ENCODE measurements around the gene SRPX. TPM values are rescaled to one million over a fixed set of nuclear protein-coding genes. Genes with fewer than 3 reads are reported as not detected.

Gene SRPX
- polyA plus RNA-seq, 2 donors: 4.1 to 10.4 TPM

DNA sequence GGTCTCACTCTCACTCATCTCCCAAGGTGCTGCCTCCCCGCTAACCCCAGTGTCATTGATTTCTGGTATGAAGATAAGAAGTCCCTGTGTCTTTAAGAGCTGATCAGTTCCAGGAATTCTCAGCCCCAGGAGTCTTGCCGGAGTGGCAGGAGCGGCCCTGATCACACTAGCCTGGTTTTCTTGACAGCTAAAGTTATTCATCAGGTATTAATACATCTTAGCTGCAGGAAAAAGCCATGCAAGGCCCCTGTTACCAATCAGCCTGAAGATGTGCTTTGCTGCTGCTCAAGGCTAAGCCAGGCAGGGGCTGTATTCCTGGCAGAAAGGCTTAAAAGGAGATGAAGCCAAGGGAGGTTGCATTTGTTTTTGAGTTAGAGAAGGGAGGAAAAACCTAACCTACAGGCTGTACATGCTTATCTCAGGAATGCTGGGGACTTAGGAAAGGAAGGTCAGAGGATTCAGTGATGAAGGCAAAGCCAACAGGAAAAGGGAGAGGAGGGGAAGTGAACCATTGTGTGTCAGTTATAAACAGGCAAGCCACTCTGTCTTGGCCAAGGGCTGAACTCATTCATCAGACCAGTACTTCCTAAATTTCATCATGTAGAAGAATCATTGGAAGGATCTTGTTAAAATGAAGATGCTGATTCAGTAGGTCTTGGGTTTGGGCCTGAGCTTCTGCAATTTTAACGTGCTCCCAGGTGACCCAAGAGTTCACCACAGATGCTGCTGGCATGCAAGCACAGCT is 8.6 kb downstream of the SRPX start:
- no peaks in the 10 kb centered on the region for H3K27me3 ChIP-seq (ENCODE audit: control insufficient read depth in 1 of 2, insufficient read depth in 2 of 2, low read length in 2 of 2)
- peaks cover 0 to 2% of the 10 kb centered on the region in 2 donors for H3K4me1 ChIP-seq (ENCODE audit: control insufficient read depth in 2 of 2, insufficient read depth in 2 of 2, low read length in 1 of 2)
- no peaks in the 10 kb centered on the region for H3K9me3 ChIP-seq (ENCODE audit: control insufficient read depth in 2 of 2, insufficient read depth in 1 of 2, low read depth in 1 of 2, low read length in 1 of 2)
- no peaks in the 10 kb centered on the region for H3K36me3 ChIP-seq (ENCODE audit: control insufficient read depth in 2 of 2, insufficient read depth in 2 of 2, low read length in 1 of 2)
- no peak overlapping the region for H3K4me3 ChIP-seq (ENCODE audit: low read depth in 1 of 2, low read length in 2 of 2)
- WGBS, 2 donors: 64 to 69% methylated on average over 4 of the region's 4 CpGs
- no peak overlapping the region for H3K27ac ChIP-seq (ENCODE audit: low read depth in 2 of 2, low read length in 1 of 2)

DNA sequence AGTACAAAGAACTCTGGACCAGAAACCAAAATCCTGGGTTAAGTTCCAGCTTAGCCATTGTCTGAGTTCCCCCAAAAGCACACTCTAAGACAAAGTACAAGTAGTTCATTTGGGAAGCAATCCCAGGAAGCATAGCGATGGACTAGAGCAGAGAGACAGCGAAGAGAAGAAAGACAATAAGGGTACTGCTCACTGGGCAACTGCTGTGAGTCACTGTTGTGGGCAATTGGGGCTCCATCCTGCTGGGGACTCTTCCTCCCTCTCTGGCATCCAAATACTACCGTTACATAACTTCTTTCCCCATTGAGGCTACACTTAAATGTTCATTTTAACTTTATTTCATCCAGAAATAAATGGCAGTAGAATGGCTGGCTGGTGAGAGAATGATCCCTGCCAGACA is 14.1 kb downstream of the SRPX start:
- Histone ChIP-seq H3K27me3 (ENCODE audit: control insufficient read depth in 1 of 2, insufficient read depth in 2 of 2, low read length in 2 of 2) (no peaks in the 10 kb centered on the region), H3K4me1 (ENCODE audit: control insufficient read depth in 2 of 2, insufficient read depth in 2 of 2, low read length in 1 of 2) (no peaks in the 10 kb centered on the region), H3K27ac (ENCODE audit: low read depth in 2 of 2, low read length in 1 of 2) (no peak overlapping the region), H3K9me3 (ENCODE audit: control insufficient read depth in 2 of 2, insufficient read depth in 1 of 2, low read depth in 1 of 2, low read length in 1 of 2) (no peaks in the 10 kb centered on the region), H3K36me3 (ENCODE audit: control insufficient read depth in 2 of 2, insufficient read depth in 2 of 2, low read length in 1 of 2) (no peaks in the 10 kb centered on the region), H3K4me3 (ENCODE audit: low read depth in 1 of 2, low read length in 2 of 2) (no peak overlapping the region)
- 66 to 85% methylated on average over 3 of the region's 3 CpGs for WGBS, 2 donors

DNA sequence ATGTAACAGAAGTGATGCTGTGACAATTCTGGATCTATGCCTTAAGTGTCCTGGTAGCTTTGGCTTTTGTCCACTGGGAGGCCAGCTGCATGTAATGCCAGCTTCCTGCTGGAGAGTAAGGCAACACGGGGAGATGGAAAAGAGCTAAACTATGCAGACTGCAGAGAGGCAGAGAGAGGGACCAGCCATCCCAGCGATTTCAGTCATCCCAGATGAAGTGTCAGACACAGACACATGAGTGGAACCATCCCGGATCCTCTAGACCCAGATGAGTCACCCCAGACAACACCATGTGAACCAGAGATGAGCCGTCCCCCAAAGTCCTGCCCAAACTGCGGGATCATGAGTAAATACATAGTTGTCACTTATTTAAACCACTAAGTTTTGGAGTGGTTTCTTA is 14.6 kb downstream of the SRPX start:
- 65 to 73% methylated on average over 5 of the region's 5 CpGs for WGBS, 2 donors

DNA sequence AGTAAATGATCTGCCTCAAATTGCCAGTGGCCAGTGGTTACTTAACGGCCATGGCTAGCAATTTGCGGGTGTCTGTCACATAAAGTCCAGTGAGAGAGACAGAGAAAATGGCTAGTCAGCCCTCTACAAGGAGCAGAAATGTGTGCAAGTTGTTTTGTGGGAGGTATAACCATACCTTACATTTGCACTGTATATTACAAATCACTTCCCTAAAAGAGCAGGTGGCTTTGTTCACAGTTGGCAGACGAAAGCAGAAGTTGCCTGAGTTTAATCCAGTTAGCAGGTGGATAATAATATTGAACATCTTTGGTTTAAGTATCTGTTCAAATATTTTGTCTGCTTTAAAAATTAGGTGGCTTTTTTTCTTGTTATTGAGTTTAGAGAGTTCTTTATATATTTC is 15.6 kb downstream of the SRPX start:
- H3K4me3 ChIP-seq (ENCODE audit: low read depth in 1 of 2, low read length in 2 of 2): no peak overlapping the region
- no peaks in the 10 kb centered on the region for H3K36me3 ChIP-seq (ENCODE audit: control insufficient read depth in 2 of 2, insufficient read depth in 2 of 2, low read length in 1 of 2)
- no peaks in the 10 kb centered on the region for H3K27me3 ChIP-seq (ENCODE audit: control insufficient read depth in 1 of 2, insufficient read depth in 2 of 2, low read length in 2 of 2)
- H3K4me1 ChIP-seq (ENCODE audit: control insufficient read depth in 2 of 2, insufficient read depth in 2 of 2, low read length in 1 of 2): no peaks in the 10 kb centered on the region
- 69 to 85% methylated on average over 3 of the region's 3 CpGs for WGBS, 2 donors
- no peaks in the 10 kb centered on the region for H3K9me3 ChIP-seq (ENCODE audit: control insufficient read depth in 2 of 2, insufficient read depth in 1 of 2, low read depth in 1 of 2, low read length in 1 of 2)
- H3K27ac ChIP-seq (ENCODE audit: low read depth in 2 of 2, low read length in 1 of 2): no peak overlapping the region

More for the DNA sequence above, 14.6 kb downstream of the SRPX start:
- Histone ChIP-seq H3K9me3 (ENCODE audit: control insufficient read depth in 2 of 2, insufficient read depth in 1 of 2, low read depth in 1 of 2, low read length in 1 of 2) (no peaks in the 10 kb centered on the region), H3K27ac (ENCODE audit: low read depth in 2 of 2, low read length in 1 of 2) (no peak overlapping the region), H3K4me3 (ENCODE audit: low read depth in 1 of 2, low read length in 2 of 2) (no peak overlapping the region), H3K27me3 (ENCODE audit: control insufficient read depth in 1 of 2, insufficient read depth in 2 of 2, low read length in 2 of 2) (no peaks in the 10 kb centered on the region), H3K4me1 (ENCODE audit: control insufficient read depth in 2 of 2, insufficient read depth in 2 of 2, low read length in 1 of 2) (no peaks in the 10 kb centered on the region), H3K36me3 (ENCODE audit: control insufficient read depth in 2 of 2, insufficient read depth in 2 of 2, low read length in 1 of 2) (no peaks in the 10 kb centered on the region)

DNA sequence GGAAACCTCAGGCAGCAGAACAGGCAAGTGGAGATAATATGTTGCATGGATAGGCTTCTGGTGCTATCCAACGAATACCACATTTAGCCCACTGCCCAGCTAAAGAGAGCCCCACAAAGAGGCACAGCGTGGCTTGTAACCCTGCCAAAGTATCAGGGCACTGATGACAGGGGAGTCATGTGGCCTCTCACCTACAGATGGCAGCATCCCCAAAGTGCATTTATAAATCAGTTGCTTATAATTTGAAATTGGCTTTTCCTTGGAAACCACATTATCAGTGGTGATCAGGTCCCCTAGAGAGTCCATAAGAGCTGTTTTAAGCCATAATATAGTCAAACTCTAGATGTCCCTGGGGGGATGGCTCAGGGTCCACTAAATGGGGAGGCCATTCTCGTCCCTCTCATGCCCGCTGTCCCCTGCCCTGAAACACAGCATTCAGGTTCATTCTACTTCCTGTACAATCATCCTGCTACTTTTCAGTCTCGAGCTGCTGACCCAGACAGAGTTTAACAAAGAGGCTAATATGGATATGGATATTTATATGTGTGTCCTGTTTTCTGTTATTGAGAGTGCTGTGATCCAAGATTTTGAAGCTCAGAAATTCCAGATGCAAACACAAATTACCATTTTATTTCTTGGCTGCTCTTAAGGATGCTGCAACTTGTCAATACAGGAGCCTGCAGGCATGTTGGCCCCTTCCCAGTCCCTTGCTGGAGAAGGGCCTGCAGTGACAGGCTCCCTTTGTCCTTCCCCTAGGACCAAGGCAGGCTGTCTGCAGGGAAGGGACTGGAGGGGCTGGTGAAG is 28.5 kb downstream of the SRPX start:
- H3K9me3 ChIP-seq (ENCODE audit: control insufficient read depth in 2 of 2, insufficient read depth in 1 of 2, low read depth in 1 of 2, low read length in 1 of 2): no peaks in the 10 kb centered on the region
- H3K27ac ChIP-seq (ENCODE audit: low read depth in 2 of 2, low read length in 1 of 2): no peak overlapping the region
- WGBS, 2 donors: 36 to 42% methylated on average over 5 of the region's 5 CpGs
- no peak overlapping the region for H3K4me3 ChIP-seq (ENCODE audit: low read depth in 1 of 2, low read length in 2 of 2)
- no peaks in the 10 kb centered on the region for H3K36me3 ChIP-seq (ENCODE audit: control insufficient read depth in 2 of 2, insufficient read depth in 2 of 2, low read length in 1 of 2)
- peaks cover 0 to 3% of the 10 kb centered on the region in 2 donors for H3K27me3 ChIP-seq (ENCODE audit: control insufficient read depth in 1 of 2, insufficient read depth in 2 of 2, low read length in 2 of 2)
- H3K4me1 ChIP-seq (ENCODE audit: control insufficient read depth in 2 of 2, insufficient read depth in 2 of 2, low read length in 1 of 2): no peaks in the 10 kb centered on the region

DNA sequence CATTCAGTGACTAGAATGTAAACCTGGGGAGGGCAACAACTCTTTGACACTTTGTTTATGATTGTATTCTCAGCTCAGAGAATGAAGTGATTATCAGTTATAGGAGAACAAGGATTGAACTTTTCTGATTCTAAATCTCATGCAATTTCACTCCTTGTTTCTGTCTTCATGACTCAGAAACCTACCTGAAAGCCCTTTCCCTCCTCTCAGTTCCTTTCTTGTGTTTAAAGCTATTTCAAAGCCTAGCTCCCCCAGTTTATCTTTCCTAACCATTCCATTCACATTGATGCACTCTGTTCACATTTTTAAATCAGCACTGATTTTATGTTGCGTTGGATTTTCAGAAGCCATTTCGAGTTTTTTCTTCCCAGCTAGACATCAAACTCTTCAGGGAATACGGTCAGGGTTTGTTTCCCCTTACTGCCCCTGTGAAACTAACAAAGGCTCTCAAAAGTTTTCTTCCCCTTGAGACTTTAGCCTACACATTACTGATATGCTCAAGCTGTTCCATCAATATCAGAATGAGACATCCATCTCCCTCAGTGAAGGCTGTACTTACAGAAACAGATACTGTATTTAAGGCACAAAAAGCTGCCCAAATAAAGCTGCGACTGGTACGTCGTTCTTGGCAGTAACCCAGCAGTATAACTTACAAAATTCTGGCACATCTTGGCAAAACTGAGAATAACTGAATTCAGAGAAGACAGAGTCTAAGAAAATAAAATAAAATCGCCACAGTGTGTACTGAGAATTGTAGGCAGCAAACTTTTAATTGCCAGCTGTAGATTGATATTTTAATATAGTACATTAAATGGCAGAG is 31.0 kb downstream of the SRPX start:
- H3K36me3 ChIP-seq (ENCODE audit: control insufficient read depth in 2 of 2, insufficient read depth in 2 of 2, low read length in 1 of 2): no peaks in the 10 kb centered on the region
- peaks cover 0 to 2% of the 10 kb centered on the region in 2 donors for H3K9me3 ChIP-seq (ENCODE audit: control insufficient read depth in 2 of 2, insufficient read depth in 1 of 2, low read depth in 1 of 2, low read length in 1 of 2)
- no peaks in the 10 kb centered on the region for H3K27me3 ChIP-seq (ENCODE audit: control insufficient read depth in 1 of 2, insufficient read depth in 2 of 2, low read length in 2 of 2)
- H3K4me3 ChIP-seq (ENCODE audit: low read depth in 1 of 2, low read length in 2 of 2): no peak overlapping the region
- WGBS, 2 donors: 49 to 51% methylated on average over 7 of the region's 7 CpGs
- H3K27ac ChIP-seq (ENCODE audit: low read depth in 2 of 2, low read length in 1 of 2): no peak overlapping the region
- H3K4me1 ChIP-seq (ENCODE audit: control insufficient read depth in 2 of 2, insufficient read depth in 2 of 2, low read length in 1 of 2): no peaks in the 10 kb centered on the region

DNA sequence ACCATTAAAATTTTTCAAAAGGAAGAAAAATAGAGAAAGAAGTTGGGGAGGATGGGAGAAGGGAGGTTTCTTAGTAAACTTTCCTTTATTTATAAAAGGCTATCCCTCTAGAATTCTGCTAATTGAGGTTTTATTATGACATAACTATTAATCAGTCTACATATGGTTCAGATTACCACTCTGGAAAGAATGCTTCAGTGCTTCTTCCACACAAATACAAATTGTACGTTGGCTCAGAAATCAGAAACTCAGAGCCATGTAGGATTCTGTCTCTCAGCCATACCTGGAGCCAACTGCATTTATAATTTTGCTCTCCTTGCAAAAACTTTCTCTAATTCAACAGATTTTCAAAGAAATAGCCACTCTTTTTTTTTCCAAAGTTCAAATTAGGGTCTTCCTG is 37.1 kb downstream of the SRPX start:
- Histone ChIP-seq H3K27ac (ENCODE audit: low read depth in 2 of 2, low read length in 1 of 2) (no peak overlapping the region), H3K9me3 (ENCODE audit: control insufficient read depth in 2 of 2, insufficient read depth in 1 of 2, low read depth in 1 of 2, low read length in 1 of 2) (peaks cover 0 to 2% of the 10 kb centered on the region in 2 donors), H3K4me1 (ENCODE audit: control insufficient read depth in 2 of 2, insufficient read depth in 2 of 2, low read length in 1 of 2) (no peaks in the 10 kb centered on the region), H3K4me3 (ENCODE audit: low read depth in 1 of 2, low read length in 2 of 2) (no peak overlapping the region), H3K27me3 (ENCODE audit: control insufficient read depth in 1 of 2, insufficient read depth in 2 of 2, low read length in 2 of 2) (no peaks in the 10 kb centered on the region), H3K36me3 (ENCODE audit: control insufficient read depth in 2 of 2, insufficient read depth in 2 of 2, low read length in 1 of 2) (no peaks in the 10 kb centered on the region)
- 58 to 63% methylated on average over 1 of the region's 1 CpG for WGBS, 2 donors

DNA sequence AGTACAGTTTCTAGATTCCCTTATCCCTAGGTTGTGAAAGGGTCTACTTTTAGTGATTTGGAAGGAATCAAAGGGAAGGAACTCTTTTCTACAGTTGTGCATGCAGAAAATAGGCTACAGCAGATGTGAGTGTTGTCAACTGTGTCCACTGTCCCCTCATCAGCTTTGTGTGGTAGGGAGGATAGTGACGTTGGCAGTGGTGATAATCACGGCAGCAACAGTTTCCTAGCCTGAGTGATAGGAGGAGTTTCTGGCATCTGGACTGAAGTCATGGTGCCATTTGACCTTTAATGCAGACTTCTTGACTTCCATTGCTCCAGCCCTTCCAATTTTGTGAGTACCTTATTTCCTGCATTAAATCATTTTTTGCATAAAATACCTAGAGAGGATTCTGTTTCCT is 39.3 kb downstream of the SRPX start:
- H3K4me1 ChIP-seq (ENCODE audit: control insufficient read depth in 2 of 2, insufficient read depth in 2 of 2, low read length in 1 of 2): no peaks in the 10 kb centered on the region
- H3K27ac ChIP-seq (ENCODE audit: low read depth in 2 of 2, low read length in 1 of 2): no peak overlapping the region
- no peaks in the 10 kb centered on the region for H3K27me3 ChIP-seq (ENCODE audit: control insufficient read depth in 1 of 2, insufficient read depth in 2 of 2, low read length in 2 of 2)
- no peak overlapping the region for H3K4me3 ChIP-seq (ENCODE audit: low read depth in 1 of 2, low read length in 2 of 2)
- 85 to 93% methylated on average over 2 of the region's 2 CpGs for WGBS, 2 donors
- H3K9me3 ChIP-seq (ENCODE audit: control insufficient read depth in 2 of 2, insufficient read depth in 1 of 2, low read depth in 1 of 2, low read length in 1 of 2): no peaks in the 10 kb centered on the region
- H3K36me3 ChIP-seq (ENCODE audit: control insufficient read depth in 2 of 2, insufficient read depth in 2 of 2, low read length in 1 of 2): no peaks in the 10 kb centered on the region

DNA sequence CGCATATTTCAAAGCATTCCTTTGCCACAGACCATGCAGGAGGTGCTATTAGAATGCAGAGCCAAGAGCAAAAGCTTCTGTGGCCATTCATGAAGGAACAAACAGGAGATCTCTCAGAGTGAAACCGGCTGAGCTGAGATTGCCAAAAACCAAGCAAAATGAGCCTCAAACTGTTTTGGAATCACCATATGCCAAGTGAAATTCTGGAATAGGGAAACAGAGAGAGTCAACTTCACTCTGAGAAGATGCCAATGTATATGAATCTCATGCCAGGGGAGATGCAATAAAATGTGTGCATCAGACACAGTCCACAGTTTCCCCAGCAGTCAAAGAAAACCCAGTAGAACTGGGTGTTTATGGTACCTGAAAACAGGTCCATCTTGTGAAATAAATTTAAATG is 42.3 kb downstream of the SRPX start:
- 57 to 58% methylated on average over 2 of the region's 2 CpGs for whole genome bisulfite sequencing, 2 donors
- Histone ChIP-seq H3K27ac (ENCODE audit: low read depth in 2 of 2, low read length in 1 of 2) (no peak overlapping the region), H3K4me3 (ENCODE audit: low read depth in 1 of 2, low read length in 2 of 2) (no peak overlapping the region), H3K4me1 (ENCODE audit: control insufficient read depth in 2 of 2, insufficient read depth in 2 of 2, low read length in 1 of 2) (no peaks in the 10 kb centered on the region), H3K27me3 (ENCODE audit: control insufficient read depth in 1 of 2, insufficient read depth in 2 of 2, low read length in 2 of 2) (no peaks in the 10 kb centered on the region), H3K9me3 (ENCODE audit: control insufficient read depth in 2 of 2, insufficient read depth in 1 of 2, low read depth in 1 of 2, low read length in 1 of 2) (no peaks in the 10 kb centered on the region), H3K36me3 (ENCODE audit: control insufficient read depth in 2 of 2, insufficient read depth in 2 of 2, low read length in 1 of 2) (no peaks in the 10 kb centered on the region)
